Measurements from ENCODE around the gene GNG8.

GRCh38 chr19:46634656-46635218 lies 1.3 kb downstream of the GNG8 start:
- no peak for TF ChIP-seq CTCF (IDR thresholded peaks at IDR 0.05; ENCODE audit: poor library complexity)
- TF ChIP-seq EZH2 (IDR thresholded peaks at IDR 0.05; ENCODE audit: borderline replicate concordance) = no peak
- TF ChIP-seq EZH2phosphoT487 (IDR thresholded peaks at IDR 0.05; ENCODE audit: low read depth, severe bottlenecking, unreplicated experiment) = no peak

Measured in hepatocyte (in vitro differentiated cells).